Loucy (cell line): ENCODE results near the gene CD7.

Source experiments
- CTCF ChIP-seq: fragments of 200-600 bp; sonication (generic); conservative IDR thresholded peaks from 2 replicates; pipeline ENCODE4 v1.5.1; 2014; ENCODE audit warnings: mild to moderate bottlenecking, antibody characterized with exemption, low read length
- EZH2phosphoT487 ChIP-seq: fragments of 200-600 bp; IDR thresholded peaks from 2 replicates; pipeline ENCODE4 v1.6.1; 2018; ENCODE audit warnings: antibody characterized with exemption, mild to moderate bottlenecking, moderate library complexity, borderline replicate concordance

GRCh38 chr17:82314012-82314726 is 3.2 kb downstream of the CD7 start:
- no peak for TF ChIP-seq CTCF
- TF ChIP-seq EZH2phosphoT487: no peak
